ENCODE data around the gene PBX4.
A peak's percentile ranks its signal among the peaks of the same experiment; 100 is the strongest.

The PBX4 gene

GRCh38 chr19:19627621-19628500, 9.4 kb upstream of the PBX4 start, which contains the start of gene LPAR2 (continued):
- TF ChIP-seq, protein P1, sequence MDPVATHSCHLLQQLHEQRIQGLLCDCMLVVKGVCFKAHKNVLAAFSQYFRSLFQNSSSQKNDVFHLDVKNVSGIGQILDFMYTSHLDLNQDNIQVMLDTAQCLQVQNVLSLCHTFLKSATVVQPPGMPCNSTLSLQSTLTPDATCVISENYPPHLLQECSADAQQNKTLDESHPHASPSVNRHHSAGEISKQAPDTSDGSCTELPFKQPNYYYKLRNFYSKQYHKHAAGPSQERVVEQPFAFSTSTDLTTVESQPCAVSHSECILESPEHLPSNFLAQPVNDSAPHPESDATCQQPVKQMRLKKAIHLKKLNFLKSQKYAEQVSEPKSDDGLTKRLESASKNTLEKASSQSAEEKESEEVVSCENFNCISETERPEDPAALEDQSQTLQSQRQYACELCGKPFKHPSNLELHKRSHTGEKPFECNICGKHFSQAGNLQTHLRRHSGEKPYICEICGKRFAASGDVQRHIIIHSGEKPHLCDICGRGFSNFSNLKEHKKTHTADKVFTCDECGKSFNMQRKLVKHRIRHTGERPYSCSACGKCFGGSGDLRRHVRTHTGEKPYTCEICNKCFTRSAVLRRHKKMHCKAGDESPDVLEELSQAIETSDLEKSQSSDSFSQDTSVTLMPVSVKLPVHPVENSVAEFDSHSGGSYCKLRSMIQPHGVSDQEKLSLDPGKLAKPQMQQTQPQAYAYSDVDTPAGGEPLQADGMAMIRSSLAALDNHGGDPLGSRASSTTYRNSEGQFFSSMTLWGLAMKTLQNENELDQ (tag by site-specific recombination; IDR thresholded peaks at IDR 0.05; ENCODE audit: low read depth): no peak
- TF ChIP-seq ZNF664 (tag by site-specific recombination; IDR thresholded peaks at IDR 0.05): no peak
- TF ChIP-seq ZXDB (tag by site-specific recombination; IDR thresholded peaks at IDR 0.05): no peak
- no peak for TF ChIP-seq ZNF214 (tag by site-specific recombination; IDR thresholded peaks at IDR 0.05; ENCODE audit: borderline replicate concordance)
- no peak for TF ChIP-seq ZNF585B (tag by site-specific recombination; IDR thresholded peaks at IDR 0.05)
- TF ChIP-seq ZBTB48 (tag by site-specific recombination; IDR thresholded peaks at IDR 0.05): 0 out of 2 replicates have a peak, but pooled peaks have one; percentile 36
- TF ChIP-seq KLF16 (tag by site-specific recombination; IDR thresholded peaks at IDR 0.05): no peak
- no peak for TF ChIP-seq ZNF174 (tag by site-specific recombination; IDR thresholded peaks at IDR 0.05)
- no peak for TF ChIP-seq ZNF140 (tag by site-specific recombination; IDR thresholded peaks at IDR 0.05)
- no peak for TF ChIP-seq ZNF155 (tag by site-specific recombination; IDR thresholded peaks at IDR 0.05)
- no peak for TF ChIP-seq SCRT2 (tag by site-specific recombination; IDR thresholded peaks at IDR 0.05)
- TF ChIP-seq ZNF398 (tag by site-specific recombination; IDR thresholded peaks at IDR 0.05): peak; percentile 27; the same call in 1 of the 2 replicates
- TF ChIP-seq ZNF2 (tag by site-specific recombination; IDR thresholded peaks at IDR 0.05): no peak
- TF ChIP-seq, protein P2, sequence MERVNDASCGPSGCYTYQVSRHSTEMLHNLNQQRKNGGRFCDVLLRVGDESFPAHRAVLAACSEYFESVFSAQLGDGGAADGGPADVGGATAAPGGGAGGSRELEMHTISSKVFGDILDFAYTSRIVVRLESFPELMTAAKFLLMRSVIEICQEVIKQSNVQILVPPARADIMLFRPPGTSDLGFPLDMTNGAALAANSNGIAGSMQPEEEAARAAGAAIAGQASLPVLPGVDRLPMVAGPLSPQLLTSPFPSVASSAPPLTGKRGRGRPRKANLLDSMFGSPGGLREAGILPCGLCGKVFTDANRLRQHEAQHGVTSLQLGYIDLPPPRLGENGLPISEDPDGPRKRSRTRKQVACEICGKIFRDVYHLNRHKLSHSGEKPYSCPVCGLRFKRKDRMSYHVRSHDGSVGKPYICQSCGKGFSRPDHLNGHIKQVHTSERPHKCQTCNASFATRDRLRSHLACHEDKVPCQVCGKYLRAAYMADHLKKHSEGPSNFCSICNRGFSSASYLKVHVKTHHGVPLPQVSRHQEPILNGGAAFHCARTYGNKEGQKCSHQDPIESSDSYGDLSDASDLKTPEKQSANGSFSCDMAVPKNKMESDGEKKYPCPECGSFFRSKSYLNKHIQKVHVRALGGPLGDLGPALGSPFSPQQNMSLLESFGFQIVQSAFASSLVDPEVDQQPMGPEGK (tag by site-specific recombination; IDR thresholded peaks at IDR 0.05): peak; percentile 20; the same call in 1 of the 2 replicates
- no peak for TF ChIP-seq REPIN1 (tag by site-specific recombination; IDR thresholded peaks at IDR 0.05; ENCODE audit: low read depth)
- no peak for TF ChIP-seq ZNF223 (tag by site-specific recombination; IDR thresholded peaks at IDR 0.05)
- TF ChIP-seq ZFP41 (tag by site-specific recombination; IDR thresholded peaks at IDR 0.05; ENCODE audit: borderline replicate concordance): no peak
- no peak for TF ChIP-seq KLF9 (tag by site-specific recombination; IDR thresholded peaks at IDR 0.05; ENCODE audit: low read depth)
- TF ChIP-seq ZFP3 (tag by site-specific recombination; IDR thresholded peaks at IDR 0.05; ENCODE audit: low read depth): no peak
- no peak for TF ChIP-seq ZNF132 (tag by site-specific recombination; IDR thresholded peaks at IDR 0.05; ENCODE audit: borderline replicate concordance)
- no peak for TF ChIP-seq ZNF423 (tag by site-specific recombination; IDR thresholded peaks at IDR 0.05)
- TF ChIP-seq BCL11A (tag by site-specific recombination; IDR thresholded peaks at IDR 0.05; ENCODE audit: low read depth): no peak
- TF ChIP-seq, protein P3, sequence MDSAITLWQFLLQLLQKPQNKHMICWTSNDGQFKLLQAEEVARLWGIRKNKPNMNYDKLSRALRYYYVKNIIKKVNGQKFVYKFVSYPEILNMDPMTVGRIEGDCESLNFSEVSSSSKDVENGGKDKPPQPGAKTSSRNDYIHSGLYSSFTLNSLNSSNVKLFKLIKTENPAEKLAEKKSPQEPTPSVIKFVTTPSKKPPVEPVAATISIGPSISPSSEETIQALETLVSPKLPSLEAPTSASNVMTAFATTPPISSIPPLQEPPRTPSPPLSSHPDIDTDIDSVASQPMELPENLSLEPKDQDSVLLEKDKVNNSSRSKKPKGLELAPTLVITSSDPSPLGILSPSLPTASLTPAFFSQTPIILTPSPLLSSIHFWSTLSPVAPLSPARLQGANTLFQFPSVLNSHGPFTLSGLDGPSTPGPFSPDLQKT (IDR thresholded peaks at IDR 0.05; ENCODE audit: borderline replicate concordance, low read depth, low read length): no peak
- TF ChIP-seq, protein P4, sequence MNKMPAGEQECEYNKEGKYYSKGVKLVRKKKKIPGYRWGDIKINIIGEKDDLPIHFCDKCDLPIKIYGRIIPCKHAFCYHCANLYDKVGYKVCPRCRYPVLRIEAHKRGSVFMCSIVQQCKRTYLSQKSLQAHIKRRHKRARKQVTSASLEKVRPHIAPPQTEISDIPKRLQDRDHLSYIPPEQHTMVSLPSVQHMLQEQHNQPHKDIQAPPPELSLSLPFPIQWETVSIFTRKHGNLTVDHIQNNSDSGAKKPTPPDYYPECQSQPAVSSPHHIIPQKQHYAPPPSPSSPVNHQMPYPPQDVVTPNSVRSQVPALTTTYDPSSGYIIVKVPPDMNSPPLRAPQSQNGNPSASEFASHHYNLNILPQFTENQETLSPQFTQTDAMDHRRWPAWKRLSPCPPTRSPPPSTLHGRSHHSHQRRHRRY (tag by site-specific recombination; IDR thresholded peaks at IDR 0.05): no peak
- TF ChIP-seq SALL2 (tag by site-specific recombination; IDR thresholded peaks at IDR 0.05; ENCODE audit: borderline replicate concordance): no peak
- TF ChIP-seq ZBTB1 (tag by site-specific recombination; IDR thresholded peaks at IDR 0.05): no peak
- TF ChIP-seq SP2 (tag by site-specific recombination; IDR thresholded peaks at IDR 0.05): peak; percentile 67
- TF ChIP-seq GLIS1 (tag by site-specific recombination; IDR thresholded peaks at IDR 0.05): 0 out of 2 replicates have a peak, but pooled peaks have one; percentile 9
- no peak for TF ChIP-seq ZNF366 (tag by site-specific recombination; conservative IDR thresholded peaks at IDR 0.05)
- no peak for TF ChIP-seq ZNF202 (tag by site-specific recombination; IDR thresholded peaks at IDR 0.05; ENCODE audit: borderline replicate concordance)
